HG03520 (cell line): ENCODE results near the gene RALGAPA2.

Experiments
- ATAC-seq: cut with Tn5 transposase; IDR thresholded peaks from one replicate; pipeline ENCODE4 v1.9.1; 2021; ENCODE audit warnings: mild to moderate bottlenecking, moderate library complexity; ENCODE audit not compliant: unreplicated experiment

RALGAPA2 gene

GRCh38 chr20:20503777-20504530, 208.5 kb downstream of the RALGAPA2 start:
- ATAC-seq: no peak

- no peak for ATAC-seq
Measured at GRCh38 chr20:20501128-20501527, 211.3 kb downstream of the RALGAPA2 start.

GRCh38 chr20:20500312-20500711, 212.1 kb downstream of the RALGAPA2 start:
- ATAC-seq: no peak

- no peak for ATAC-seq
Measured at GRCh38 chr20:20499439-20499838, 213.0 kb downstream of the RALGAPA2 start.

GRCh38 chr20:20498076-20498861, 214.2 kb downstream of the RALGAPA2 start:
- no peak for ATAC-seq

GRCh38 chr20:20497242-20497978, 215.0 kb downstream of the RALGAPA2 start:
- no peak for ATAC-seq

- no peak for ATAC-seq
Measured at GRCh38 chr20:20495729-20496503, 216.5 kb downstream of the RALGAPA2 start.

- ATAC-seq: no peak
Measured at GRCh38 chr20:20493701-20494100, 218.7 kb downstream of the RALGAPA2 start.

GRCh38 chr20:20492521-20493332, 219.7 kb downstream of the RALGAPA2 start:
- no peak for ATAC-seq

- no peak for ATAC-seq
Measured at GRCh38 chr20:20491784-20492264, 220.6 kb downstream of the RALGAPA2 start.

- no peak for ATAC-seq
Measured at GRCh38 chr20:20491110-20491783, 221.2 kb downstream of the RALGAPA2 start.

- ATAC-seq: no peak
Measured at GRCh38 chr20:20490673-20491072, 221.8 kb downstream of the RALGAPA2 start.

GRCh38 chr20:20489648-20490341, 222.6 kb downstream of the RALGAPA2 start:
- ATAC-seq: peak; percentile 36

GRCh38 chr20:20489054-20489453, 223.4 kb downstream of the RALGAPA2 start:
- ATAC-seq: peak; percentile 59

GRCh38 chr20:20488388-20488787, 224.1 kb downstream of the RALGAPA2 start:
- ATAC-seq: no peak

- ATAC-seq: no peak
Measured at GRCh38 chr20:20487811-20488210, 224.6 kb downstream of the RALGAPA2 start.

- no peak for ATAC-seq
Measured at GRCh38 chr20:20483328-20483727, 229.1 kb downstream of the RALGAPA2 start.

- no peak for ATAC-seq
Measured at GRCh38 chr20:20482453-20482852, 230.0 kb downstream of the RALGAPA2 start.

- ATAC-seq: no peak
Measured at GRCh38 chr20:20480689-20481088, 231.8 kb downstream of the RALGAPA2 start.
